KOPT-K1 (cell line): Measurements from ENCODE around the gene KRT86.
"Not testable (repeated sequence)": the region's sequence is repeated elsewhere in the genome, so short reads cannot be mapped to it uniquely, and the experiment has no call there.

Source experiments
- H3K27ac ChIP-seq: fragments of 200-600 bp; sonication (generic); 2 replicates; pipeline ENCODE4 v1.5.1; 2016; ENCODE audit warnings: antibody characterized with exemption, mild to moderate bottlenecking, low read depth, low read length; ENCODE audit not compliant: poor library complexity, severe bottlenecking
- H3K36me3 ChIP-seq: fragments of 200-600 bp; sonication (generic); 2 replicates; pipeline ENCODE4 v1.5.1; 2017; ENCODE audit warnings: antibody characterized with exemption, mild to moderate bottlenecking, low read length, moderate library complexity; ENCODE audit not compliant: insufficient read depth
- H3K9me3 ChIP-seq: fragments of 200-600 bp; sonication (generic); 2 replicates; pipeline ENCODE4 v1.5.1; 2017; ENCODE audit warnings: antibody characterized with exemption, low read length, mild to moderate bottlenecking; ENCODE audit not compliant: insufficient read depth, poor library complexity, severe bottlenecking

Gene KRT86

DNA sequence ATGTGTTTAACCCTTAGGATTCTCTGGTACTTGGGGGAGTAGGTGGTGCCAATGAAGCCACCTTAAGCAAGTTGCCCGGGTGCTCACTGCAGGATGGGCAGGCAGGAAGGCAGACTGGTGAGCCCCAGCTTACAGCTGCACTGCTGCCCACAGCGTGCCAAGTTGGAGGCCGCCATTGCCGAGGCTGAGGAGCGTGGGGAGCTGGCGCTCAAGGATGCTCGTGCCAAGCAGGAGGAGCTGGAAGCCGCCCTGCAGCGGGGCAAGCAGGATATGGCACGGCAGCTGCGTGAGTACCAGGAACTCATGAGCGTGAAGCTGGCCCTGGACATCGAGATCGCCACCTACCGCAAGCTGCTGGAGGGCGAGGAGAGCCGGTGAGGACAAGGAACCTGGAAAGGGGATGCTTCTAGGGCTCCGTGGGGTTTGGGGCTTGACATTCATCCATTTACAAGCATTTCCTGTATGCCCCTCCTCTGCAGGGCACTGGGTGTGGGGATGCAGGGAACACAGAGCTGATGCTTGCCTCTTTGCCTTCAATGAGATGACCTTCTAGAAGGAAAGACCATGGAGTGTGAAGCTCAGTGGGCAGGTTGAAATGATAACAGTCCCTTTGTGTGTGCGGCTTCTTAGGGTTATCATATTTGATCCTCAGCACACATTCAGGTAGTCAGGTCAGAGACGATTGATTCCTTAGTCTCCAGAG, 29.0 kb upstream of the KRT86 start:
- Histone ChIP-seq H3K9me3 (no peaks in the 10 kb centered on the region), H3K27ac (no peak overlapping the region), H3K36me3 (no peaks in the 10 kb centered on the region)

GRCh38 chr12:52245962-52246569, 28.4 kb upstream of the KRT86 start:
- no peak overlapping the region for H3K27ac ChIP-seq
- no peaks in the 10 kb centered on the region for H3K36me3 ChIP-seq
- H3K9me3 ChIP-seq = no peaks in the 10 kb centered on the region

DNA sequence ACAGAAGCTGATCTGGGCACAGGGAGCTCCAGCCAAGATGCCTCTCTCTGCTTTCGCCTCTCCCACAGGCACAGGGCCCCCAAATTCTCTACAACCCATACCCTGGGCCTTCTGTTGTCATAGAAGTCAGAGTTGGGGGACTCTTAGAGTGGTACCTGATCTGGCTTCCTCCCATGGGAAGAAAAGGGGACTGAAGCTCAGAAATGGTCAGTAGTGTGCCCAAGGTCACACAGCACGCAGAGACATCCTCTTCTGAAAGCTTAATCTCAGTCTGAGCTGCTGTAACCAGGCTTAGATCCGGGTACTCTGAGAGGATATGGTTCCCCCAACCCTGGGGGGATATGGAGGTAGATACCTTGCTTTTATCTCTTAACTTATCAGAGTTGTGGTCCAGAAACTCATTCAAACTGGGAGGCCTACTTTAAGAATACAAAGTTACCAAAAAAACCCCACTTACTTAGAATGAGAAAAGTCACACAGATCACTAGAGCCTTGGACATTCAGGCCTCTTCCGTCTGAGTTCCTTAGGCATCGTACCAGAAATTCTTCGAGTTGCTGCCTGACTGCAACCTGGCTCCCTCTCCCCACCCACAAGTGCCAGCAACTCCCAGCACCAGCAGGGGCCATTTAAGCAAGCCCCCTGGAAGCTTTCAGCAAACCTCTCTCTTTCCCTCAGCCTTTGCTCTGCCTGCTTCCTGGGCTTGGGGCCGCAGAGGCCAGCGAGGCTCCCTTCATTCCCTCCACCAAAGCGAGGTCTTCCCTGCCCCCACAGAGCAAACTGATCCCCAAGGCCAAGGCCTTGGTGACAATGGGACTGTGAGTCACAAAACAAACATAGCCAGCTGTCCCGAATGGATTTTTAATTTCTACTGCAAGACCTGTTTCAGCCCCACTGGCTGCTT, 27.5 kb upstream of the KRT86 start:
- no peak overlapping the region for H3K27ac ChIP-seq
- H3K9me3 ChIP-seq = no peaks in the 10 kb centered on the region
- no peaks in the 10 kb centered on the region for H3K36me3 ChIP-seq

GRCh38 chr12:52247622-52248540, 26.6 kb upstream of the KRT86 start:
- Histone ChIP-seq H3K36me3 (no peaks in the 10 kb centered on the region), H3K9me3 (no peaks in the 10 kb centered on the region), H3K27ac (no peak overlapping the region)

DNA sequence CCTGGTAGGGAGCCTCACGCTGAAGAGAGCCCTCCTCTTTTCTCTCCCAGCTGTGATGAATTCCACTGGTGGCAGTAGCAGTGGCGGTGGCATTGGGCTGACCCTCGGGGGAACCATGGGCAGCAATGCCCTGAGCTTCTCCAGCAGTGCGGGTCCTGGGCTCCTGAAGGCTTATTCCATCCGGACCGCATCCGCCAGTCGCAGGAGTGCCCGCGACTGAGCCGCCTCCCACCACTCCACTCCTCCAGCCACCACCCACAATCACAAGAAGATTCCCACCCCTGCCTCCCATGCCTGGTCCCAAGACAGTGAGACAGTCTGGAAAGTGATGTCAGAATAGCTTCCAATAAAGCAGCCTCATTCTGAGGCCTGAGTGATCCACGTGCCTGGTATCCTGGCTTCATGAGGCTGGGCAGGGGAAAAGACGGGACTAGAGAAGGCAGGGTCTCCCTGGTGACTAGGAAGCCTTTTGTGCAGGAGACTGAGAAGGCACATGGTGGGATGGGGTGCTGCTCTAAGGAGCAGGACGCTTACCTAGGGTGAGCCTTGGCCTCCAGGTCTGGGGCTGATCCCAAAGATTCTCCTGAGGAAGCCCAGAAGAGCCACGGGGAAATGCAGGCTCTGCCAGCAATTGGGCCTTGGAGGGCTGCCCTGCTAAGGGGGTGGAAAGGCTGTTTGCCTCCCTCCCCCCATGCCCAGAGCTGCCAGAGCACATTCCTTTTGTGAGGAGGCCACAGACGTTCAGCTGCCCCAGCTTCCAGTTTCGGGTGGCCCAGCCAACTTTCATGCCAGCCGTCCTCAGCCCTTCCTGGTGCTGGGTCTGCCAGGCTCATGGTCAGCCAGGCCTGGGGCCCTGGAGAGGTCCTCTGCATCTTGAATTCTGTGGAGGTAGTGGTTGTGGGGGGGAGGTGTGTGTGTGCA, 25.6 kb upstream of the KRT86 start:
- Histone ChIP-seq H3K27ac (no peak overlapping the region), H3K9me3 (no peaks in the 10 kb centered on the region), H3K36me3 (no peaks in the 10 kb centered on the region)

- H3K9me3 ChIP-seq = no peaks in the 10 kb centered on the region
- H3K36me3 ChIP-seq = no peaks in the 10 kb centered on the region
- no peak overlapping the region for H3K27ac ChIP-seq
Measured at GRCh38 chr12:52249511-52250047, 24.9 kb upstream of the KRT86 start.

GRCh38 chr12:52250048-52250990, 24.1 kb upstream of the KRT86 start:
- H3K27ac ChIP-seq = no peak overlapping the region

DNA sequence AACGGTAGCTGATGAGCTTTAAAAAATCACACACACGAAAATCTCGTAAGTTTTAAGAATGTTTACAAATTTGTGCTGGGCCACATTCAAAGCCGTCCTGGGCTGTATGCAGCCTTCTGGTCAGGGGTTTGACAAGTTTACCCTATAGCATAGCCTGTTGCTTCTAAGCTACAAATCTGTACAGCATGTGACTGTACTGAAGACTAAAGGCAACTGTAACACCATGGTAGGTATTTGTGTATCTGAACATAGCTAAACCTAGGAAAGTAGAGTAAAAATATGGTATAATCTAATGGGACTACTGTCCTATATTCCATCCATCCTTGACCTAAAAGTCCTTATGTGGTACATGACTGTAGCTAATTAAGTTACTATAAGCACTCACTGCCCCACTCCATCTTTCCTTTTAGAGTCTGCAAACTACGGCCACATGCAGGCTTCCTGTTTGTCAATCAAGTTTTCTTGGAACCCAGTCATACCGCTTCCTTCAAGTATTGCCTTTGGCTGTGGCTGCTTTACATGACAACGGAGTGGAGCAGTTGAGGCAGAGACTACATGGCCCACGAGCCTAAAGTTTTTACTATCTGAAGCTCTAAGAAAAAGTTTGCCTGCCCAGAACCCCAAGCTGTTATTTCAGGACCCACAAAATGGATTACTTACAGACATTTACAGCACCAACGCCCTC, 22.9 kb upstream of the KRT86 start:
- Histone ChIP-seq H3K36me3 (no peaks in the 10 kb centered on the region), H3K9me3 (no peaks in the 10 kb centered on the region), H3K27ac (no peak overlapping the region)

More at GRCh38 chr12:52250048-52250990, 24.1 kb upstream of the KRT86 start:
- no peaks in the 10 kb centered on the region for H3K36me3 ChIP-seq
- no peaks in the 10 kb centered on the region for H3K9me3 ChIP-seq

DNA sequence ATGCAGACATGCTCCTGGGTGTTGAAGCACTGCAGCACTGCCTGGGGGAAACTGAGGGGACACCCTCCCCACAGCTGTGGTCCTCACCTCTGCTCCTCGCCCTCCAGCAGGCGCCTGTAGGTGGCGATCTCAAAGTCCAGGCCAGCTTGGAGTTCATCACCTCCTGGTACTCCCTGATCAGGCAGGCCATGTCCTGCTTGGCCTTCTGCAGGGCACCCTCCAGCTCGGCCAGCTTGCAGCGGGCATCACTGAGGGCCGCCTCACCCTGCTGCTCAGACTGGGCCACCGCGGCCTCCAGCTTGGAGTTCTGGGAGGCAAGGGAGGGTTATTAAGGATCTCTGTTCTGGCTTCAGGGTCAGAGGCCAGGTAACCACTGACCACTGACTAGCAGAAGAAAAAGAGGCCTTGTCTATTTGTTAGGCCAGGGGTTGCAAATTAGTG, 22.2 kb upstream of the KRT86 start:
- H3K36me3 ChIP-seq, H3K27ac ChIP-seq, H3K9me3 ChIP-seq: not testable (repeated sequence)

- Histone ChIP-seq H3K27ac (no peak overlapping the region), H3K9me3 (no peaks in the 10 kb centered on the region), H3K36me3 (no peaks in the 10 kb centered on the region)
Measured at GRCh38 chr12:52252728-52253343, 21.6 kb upstream of the KRT86 start.

- H3K36me3 ChIP-seq = no peaks in the 10 kb centered on the region
- no peaks in the 10 kb centered on the region for H3K9me3 ChIP-seq
- H3K27ac ChIP-seq = no peak overlapping the region
Measured at GRCh38 chr12:52253391-52254179, 20.9 kb upstream of the KRT86 start.
